ENCODE data around the gene TSPAN10. TPM values are rescaled to one million over a fixed set of nuclear protein-coding genes. Genes with fewer than 3 reads are reported as not detected.

The TSPAN10 gene
- total RNA-seq, 1 experiment from 2014 or later = 0.47 TPM

DNA sequence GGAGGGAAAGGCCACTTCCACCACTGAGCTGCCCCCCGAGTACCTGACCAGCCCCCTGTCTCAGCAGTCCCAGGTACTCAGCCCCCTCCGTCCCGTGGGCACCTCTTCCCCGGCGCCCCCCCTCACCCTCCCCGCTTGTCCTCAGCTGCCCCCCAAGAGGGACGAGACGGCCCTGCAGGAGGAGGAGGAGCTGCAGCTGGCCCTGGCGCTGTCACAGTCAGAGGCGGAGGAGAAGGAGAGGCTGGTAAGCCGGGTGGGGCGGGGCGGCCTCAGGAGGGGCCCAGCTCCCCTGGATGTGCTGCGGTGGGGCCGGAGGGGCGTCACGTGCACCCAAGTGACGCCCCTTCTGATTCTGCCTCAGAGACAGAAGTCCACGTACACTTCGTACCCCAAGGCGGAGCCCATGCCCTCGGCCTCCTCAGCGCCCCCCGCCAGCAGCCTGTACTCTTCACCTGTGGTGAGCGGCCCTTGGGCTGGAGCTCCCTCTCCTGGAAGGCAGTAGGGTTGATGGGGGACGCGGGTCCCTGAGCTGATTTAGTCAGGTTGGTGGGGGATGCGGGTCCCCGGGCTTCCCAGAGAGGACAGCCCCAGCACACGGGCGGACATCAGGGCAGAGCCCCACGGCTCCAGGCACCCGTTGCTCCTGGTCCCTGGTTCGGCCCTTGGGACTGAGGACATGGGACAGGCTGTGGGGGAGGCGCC, 56.7 kb downstream of the TSPAN10 start:
- H3K4me1 ChIP-seq (replicated peaks) = no peaks in the 10 kb centered on the region
- no peak overlapping the region for H3K27ac ChIP-seq
- no peaks in the 10 kb centered on the region for H3K27me3 ChIP-seq (replicated peaks)
- DNase-seq (ENCODE audit: low read depth in 1 of 2, low spot score in 2 of 2) = no peak
- no peaks in the 10 kb centered on the region for H3K9me3 ChIP-seq (replicated peaks)
- no peak overlapping the region for H3K4me3 ChIP-seq
- peaks cover 100% of the 10 kb centered on the region for H3K36me3 ChIP-seq

DNA sequence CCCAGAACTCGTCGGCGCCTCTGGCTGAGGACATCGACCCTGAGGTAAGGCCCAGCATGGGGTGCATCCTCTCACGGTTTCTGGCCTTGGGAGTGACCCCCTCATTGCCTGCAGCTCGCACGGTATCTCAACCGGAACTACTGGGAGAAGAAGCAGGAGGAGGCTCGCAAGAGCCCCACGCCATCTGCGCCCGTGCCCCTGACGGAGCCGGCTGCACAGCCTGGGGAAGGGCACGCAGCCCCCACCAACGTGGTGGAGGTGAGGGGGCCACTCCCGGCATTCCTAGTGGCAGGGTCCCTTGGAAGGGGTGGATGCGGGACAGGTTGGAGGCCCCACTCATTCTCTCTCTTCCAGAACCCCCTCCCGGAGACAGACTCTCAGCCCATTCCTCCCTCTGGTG, 57.8 kb downstream of the TSPAN10 start:
- H3K9me3 ChIP-seq (replicated peaks) = no peaks in the 10 kb centered on the region
- no peaks in the 10 kb centered on the region for H3K4me1 ChIP-seq (replicated peaks)
- H3K27ac ChIP-seq = no peak overlapping the region
- no peak overlapping the region for H3K4me3 ChIP-seq
- no peak for DNase-seq (ENCODE audit: low read depth in 1 of 2, low spot score in 2 of 2)
- no peaks in the 10 kb centered on the region for H3K27me3 ChIP-seq (replicated peaks)
- H3K36me3 ChIP-seq = peaks cover 100% of the 10 kb centered on the region

DNA sequence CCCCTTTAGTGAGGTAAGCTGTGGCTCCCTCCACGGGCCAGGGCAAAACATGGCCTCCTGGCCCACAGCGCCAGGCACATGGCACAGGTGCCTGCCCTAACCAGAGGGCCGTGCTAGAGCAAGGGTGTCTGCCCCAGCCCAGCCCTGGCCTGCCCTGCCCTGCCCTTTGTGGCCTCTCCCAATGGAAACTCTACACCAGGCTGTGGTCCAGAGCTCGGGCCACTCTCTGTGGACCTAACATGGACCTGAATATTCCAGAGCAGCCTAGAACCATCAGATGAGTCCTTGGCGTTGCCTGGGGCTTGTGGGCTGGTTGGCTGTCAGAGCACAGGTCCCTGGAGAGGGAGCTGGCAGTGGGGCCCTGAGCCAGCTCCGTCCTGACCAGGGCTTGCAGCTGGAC, 58.2 kb downstream of the TSPAN10 start:
- no peaks in the 10 kb centered on the region for H3K9me3 ChIP-seq (replicated peaks)
- no peak for DNase-seq (ENCODE audit: low read depth in 1 of 2, low spot score in 2 of 2)
- H3K36me3 ChIP-seq = peaks cover 98% of the 10 kb centered on the region
- H3K4me1 ChIP-seq (replicated peaks) = no peaks in the 10 kb centered on the region
- no peak overlapping the region for H3K4me3 ChIP-seq
- H3K27ac ChIP-seq = no peak overlapping the region
- H3K27me3 ChIP-seq (replicated peaks) = no peaks in the 10 kb centered on the region

DNA sequence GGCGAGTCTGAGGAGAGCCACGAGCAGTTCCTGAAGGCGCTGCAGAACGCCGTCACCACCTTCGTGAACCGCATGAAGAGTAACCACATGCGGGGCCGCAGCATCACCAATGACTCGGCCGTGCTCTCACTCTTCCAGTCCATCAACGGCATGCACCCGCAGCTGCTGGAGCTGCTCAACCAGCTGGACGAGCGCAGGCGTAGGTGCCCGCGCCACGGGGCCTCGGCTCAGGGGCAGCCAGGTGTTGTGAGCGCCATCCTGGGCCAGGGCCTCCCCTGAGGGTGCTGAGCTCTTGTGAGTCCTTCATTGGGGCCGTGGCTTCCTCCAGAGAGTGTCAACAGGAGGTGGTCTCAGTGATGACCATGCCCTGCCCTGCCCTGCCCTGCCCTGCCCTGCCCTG, 58.8 kb downstream of the TSPAN10 start:
- Histone ChIP-seq H3K36me3 (peaks cover 95% of the 10 kb centered on the region), H3K27me3 (replicated peaks) (no peaks in the 10 kb centered on the region), H3K9me3 (replicated peaks) (no peaks in the 10 kb centered on the region), H3K4me3 (no peak overlapping the region), H3K4me1 (replicated peaks) (no peaks in the 10 kb centered on the region), H3K27ac (no peak overlapping the region)
- no peak for DNase-seq (ENCODE audit: low read depth in 1 of 2, low spot score in 2 of 2)

DNA sequence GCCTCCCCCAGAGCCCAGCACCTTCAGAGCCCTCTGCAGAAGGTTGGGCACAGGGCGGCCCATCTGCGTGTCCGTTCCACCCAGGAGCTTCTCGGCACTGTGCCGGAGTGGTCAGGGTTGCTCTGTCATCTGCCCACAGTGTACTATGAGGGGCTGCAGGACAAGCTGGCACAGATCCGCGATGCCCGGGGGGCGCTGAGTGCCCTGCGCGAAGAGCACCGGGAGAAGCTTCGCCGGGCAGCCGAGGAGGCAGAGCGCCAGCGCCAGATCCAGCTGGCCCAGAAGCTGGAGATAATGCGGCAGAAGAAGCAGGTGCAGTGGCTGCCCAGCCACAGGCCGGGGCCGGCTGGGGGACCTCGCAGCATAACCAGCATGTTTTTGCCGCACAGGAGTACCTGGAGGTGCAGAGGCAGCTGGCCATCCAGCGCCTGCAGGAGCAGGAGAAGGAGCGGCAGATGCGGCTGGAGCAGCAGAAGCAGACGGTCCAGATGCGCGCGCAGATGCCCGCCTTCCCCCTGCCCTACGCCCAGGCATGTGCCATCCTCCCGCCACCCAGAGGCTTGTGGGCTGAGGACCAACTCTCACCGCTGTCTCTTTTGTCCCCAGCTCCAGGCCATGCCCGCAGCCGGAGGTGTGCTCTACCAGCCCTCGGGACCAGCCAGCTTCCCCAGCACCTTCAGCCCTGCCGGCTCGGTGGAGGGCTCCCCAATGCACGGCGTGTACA, 59.4 kb downstream of the TSPAN10 start:
- no peaks in the 10 kb centered on the region for H3K9me3 ChIP-seq (replicated peaks)
- no peaks in the 10 kb centered on the region for H3K27me3 ChIP-seq (replicated peaks)
- H3K36me3 ChIP-seq = peaks cover 95% of the 10 kb centered on the region
- DNase-seq (ENCODE audit: low read depth in 1 of 2, low spot score in 2 of 2) = no peak
- H3K4me3 ChIP-seq = no peak overlapping the region
- H3K4me1 ChIP-seq (replicated peaks) = peaks cover 5% of the 10 kb centered on the region
- no peak overlapping the region for H3K27ac ChIP-seq

DNA sequence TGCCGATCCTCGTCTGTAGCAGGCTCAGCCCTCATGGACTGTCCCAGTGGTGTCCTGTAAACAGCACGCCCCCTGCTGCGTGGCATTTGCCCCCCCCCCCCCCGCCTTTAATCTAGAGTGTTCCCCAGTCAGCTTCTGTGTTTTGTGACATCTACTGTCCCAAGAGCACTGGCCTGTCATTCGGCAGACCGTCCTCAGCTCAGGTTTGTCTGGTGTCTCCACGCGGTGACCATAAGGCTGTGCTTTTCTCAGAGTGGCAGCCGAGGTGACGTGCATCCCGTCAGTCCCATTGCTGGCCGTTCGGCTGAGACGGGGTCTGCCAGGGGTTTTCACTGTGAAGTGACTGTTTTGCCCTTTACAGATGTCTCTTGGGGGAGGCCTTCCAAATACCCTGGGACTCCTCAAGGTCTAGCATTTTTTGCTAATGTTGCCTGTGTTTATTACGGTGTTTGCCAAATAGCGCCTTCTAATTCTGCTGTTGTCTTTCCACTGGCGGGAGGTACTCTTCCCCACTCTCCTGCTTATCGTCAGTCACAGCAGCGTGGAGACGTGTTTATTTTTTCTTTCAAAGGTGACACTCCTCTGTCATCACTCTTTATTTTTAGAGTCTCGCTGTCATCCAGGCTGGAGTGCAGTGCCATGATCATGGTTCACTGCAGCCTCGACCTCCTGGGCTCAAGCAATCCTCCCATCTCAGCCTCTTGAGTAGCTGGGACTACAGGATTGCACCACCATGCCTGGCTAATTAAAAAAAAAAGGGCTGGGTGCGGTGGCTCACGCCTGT, 60.5 kb downstream of the TSPAN10 start:
- Histone ChIP-seq H3K36me3 (peaks cover 95% of the 10 kb centered on the region), H3K27me3 (replicated peaks) (no peaks in the 10 kb centered on the region), H3K4me3 (no peak overlapping the region), H3K9me3 (replicated peaks) (no peaks in the 10 kb centered on the region), H3K4me1 (replicated peaks) (peaks cover 16% of the 10 kb centered on the region), H3K27ac (no peak overlapping the region)
- DNase-seq (ENCODE audit: low read depth in 1 of 2, low spot score in 2 of 2) = no peak

Other genes with a start within 250 kb of the TSPAN10 start
- 5.7 and 6.6 TPM in 2 replicates for gene BAHCC1, start 241.7 kb upstream of the TSPAN10 start, total RNA-seq (2014; rRNA removed; shearing (Covaris generic))
- gene ACTG1, start 124.4 kb upstream of the TSPAN10 start, total RNA-seq (2014; rRNA removed; shearing (Covaris generic)) = 9,784 and 9,807 TPM in 2 replicates
- gene FSCN2, start 108.8 kb upstream of the TSPAN10 start, total RNA-seq (2014; rRNA removed; shearing (Covaris generic)) = 0.61 and 1.4 TPM in 2 replicates
- gene FAAP100, start 84.8 kb upstream of the TSPAN10 start, total RNA-seq (2014; rRNA removed; shearing (Covaris generic)) = 26.0 and 28.1 TPM in 2 replicates
- gene NPLOC4, start 84 bp upstream of the TSPAN10 start, total RNA-seq (2014; rRNA removed; shearing (Covaris generic)) = 72.7 and 111 TPM in 2 replicates
- not detected in 2 replicates for gene PDE6G, start 19.3 kb downstream of the TSPAN10 start, total RNA-seq (2014; rRNA removed; shearing (Covaris generic))
- gene OXLD1, start 29.4 kb downstream of the TSPAN10 start, total RNA-seq (2014; rRNA removed; shearing (Covaris generic)) = 49.7 and 82.3 TPM in 2 replicates
- 41.2 and 48.5 TPM in 2 replicates for gene CCDC137, start 29.5 kb downstream of the TSPAN10 start, total RNA-seq (2014; rRNA removed; shearing (Covaris generic))
- 41.0 and 53.3 TPM in 2 replicates for gene ARL16, start 46.6 kb downstream of the TSPAN10 start, total RNA-seq (2014; rRNA removed; shearing (Covaris generic))
- 126 and 146 TPM in 2 replicates for gene HGS, start 46.8 kb downstream of the TSPAN10 start, total RNA-seq (2014; rRNA removed; shearing (Covaris generic))
- gene MRPL12, start 66.2 kb downstream of the TSPAN10 start, total RNA-seq (2014; rRNA removed; shearing (Covaris generic)) = 19.5 and 34.3 TPM in 2 replicates
- 26.5 and 29.2 TPM in 2 replicates for gene SLC25A10, start 75.1 kb downstream of the TSPAN10 start, total RNA-seq (2014; rRNA removed; shearing (Covaris generic))
- gene GCGR, start 167.0 kb downstream of the TSPAN10 start, total RNA-seq (2014; rRNA removed; shearing (Covaris generic)) = not detected in 2 replicates
- 154 and 180 TPM in 2 replicates for gene MCRIP1, start 196.1 kb downstream of the TSPAN10 start, total RNA-seq (2014; rRNA removed; shearing (Covaris generic))
- not detected in 2 replicates for gene PPP1R27, start 197.9 kb downstream of the TSPAN10 start, total RNA-seq (2014; rRNA removed; shearing (Covaris generic))
- gene P4HB, start 223.3 kb downstream of the TSPAN10 start, total RNA-seq (2014; rRNA removed; shearing (Covaris generic)) = 1,635 and 2,300 TPM in 2 replicates
- 276 and 304 TPM in 2 replicates for gene ARHGDIA, start 234.1 kb downstream of the TSPAN10 start, total RNA-seq (2014; rRNA removed; shearing (Covaris generic))